Measurements from ENCODE around the gene ITK.
"Not testable (repeated sequence)": the region's sequence is repeated elsewhere in the genome, so short reads cannot be mapped to it uniquely, and the experiment has no call there.

ITK gene

GRCh38 chr5:157212307-157212706 is 31.7 kb downstream of the ITK start:
- DNase-seq (ENCODE audit: low read depth), result no peak

GRCh38 chr5:157213527-157214243 is 33.0 kb downstream of the ITK start:
- DNase-seq (ENCODE audit: low read depth), result no peak

GRCh38 chr5:157214415-157214814 is 33.8 kb downstream of the ITK start:
- DNase-seq (ENCODE audit: low read depth), result no peak

- DNase-seq (ENCODE audit: low read depth), result no peak
These were observed 34.3 kb downstream of the ITK start for GRCh38 chr5:157214861-157215513.

- DNase-seq (ENCODE audit: low read depth), result no peak
These were observed 35.0 kb downstream of the ITK start for GRCh38 chr5:157215514-157216167.

GRCh38 chr5:157216391-157217142 is 35.9 kb downstream of the ITK start:
- no peak for DNase-seq (ENCODE audit: low read depth)

GRCh38 chr5:157217289-157218024 is 36.8 kb downstream of the ITK start:
- no peak for DNase-seq (ENCODE audit: low read depth)

GRCh38 chr5:157219491-157220271 is 39.0 kb downstream of the ITK start:
- no peak for DNase-seq (ENCODE audit: low read depth)

GRCh38 chr5:157221959-157222358 is 41.3 kb downstream of the ITK start:
- no peak for DNase-seq (ENCODE audit: low read depth)

GRCh38 chr5:157222506-157223230 is 42.0 kb downstream of the ITK start:
- no peak for DNase-seq (ENCODE audit: low read depth)

GRCh38 chr5:157225469-157226422 is 45.1 kb downstream of the ITK start:
- no peak for DNase-seq (ENCODE audit: low read depth)

- DNase-seq (ENCODE audit: low read depth), result no peak
These were observed 50.0 kb downstream of the ITK start for GRCh38 chr5:157230610-157231009.

GRCh38 chr5:157232706-157233105 is 52.1 kb downstream of the ITK start:
- no peak for DNase-seq (ENCODE audit: low read depth)

GRCh38 chr5:157233515-157233914 is 52.9 kb downstream of the ITK start:
- no peak for DNase-seq (ENCODE audit: low read depth)

GRCh38 chr5:157236423-157236822 is 55.8 kb downstream of the ITK start:
- no peak for DNase-seq (ENCODE audit: low read depth)

GRCh38 chr5:157241483-157241882 is 60.8 kb downstream of the ITK start:
- no peak for DNase-seq (ENCODE audit: low read depth)

- not testable (repeated sequence) for DNase-seq (ENCODE audit: low read depth)
These were observed 64.1 kb downstream of the ITK start for GRCh38 chr5:157244704-157245103.

GRCh38 chr5:157245476-157245875 is 64.8 kb downstream of the ITK start:
- DNase-seq (ENCODE audit: low read depth), result no peak

- no peak for DNase-seq (ENCODE audit: low read depth)
These were observed 65.2 kb downstream of the ITK start for GRCh38 chr5:157245886-157246285.
